SK-N-MC (cell line): Measurements from ENCODE around the gene FAM81A.

Experiments
- EZH2 ChIP-seq: fragments of 200-600 bp; sonication (generic); IDR thresholded peaks from one replicate; pipeline ENCODE4 v1.6.1; 2017; ENCODE audit warnings: antibody characterized with exemption
- FOXP2 ChIP-seq: optimal IDR thresholded peaks from 2 replicates; pipeline ENCODE3; 2011; ENCODE audit warnings: mild to moderate bottlenecking, moderate library complexity; ENCODE audit not compliant: insufficient read depth; ENCODE audit errors: extremely low read length, control extremely low read depth
- POLR2AphosphoS5 ChIP-seq: IDR thresholded peaks from 2 replicates; pipeline ENCODE4 v1.6.1; 2012; ENCODE audit warnings: mild to moderate bottlenecking, low read depth, low read length, borderline replicate concordance

DNA sequence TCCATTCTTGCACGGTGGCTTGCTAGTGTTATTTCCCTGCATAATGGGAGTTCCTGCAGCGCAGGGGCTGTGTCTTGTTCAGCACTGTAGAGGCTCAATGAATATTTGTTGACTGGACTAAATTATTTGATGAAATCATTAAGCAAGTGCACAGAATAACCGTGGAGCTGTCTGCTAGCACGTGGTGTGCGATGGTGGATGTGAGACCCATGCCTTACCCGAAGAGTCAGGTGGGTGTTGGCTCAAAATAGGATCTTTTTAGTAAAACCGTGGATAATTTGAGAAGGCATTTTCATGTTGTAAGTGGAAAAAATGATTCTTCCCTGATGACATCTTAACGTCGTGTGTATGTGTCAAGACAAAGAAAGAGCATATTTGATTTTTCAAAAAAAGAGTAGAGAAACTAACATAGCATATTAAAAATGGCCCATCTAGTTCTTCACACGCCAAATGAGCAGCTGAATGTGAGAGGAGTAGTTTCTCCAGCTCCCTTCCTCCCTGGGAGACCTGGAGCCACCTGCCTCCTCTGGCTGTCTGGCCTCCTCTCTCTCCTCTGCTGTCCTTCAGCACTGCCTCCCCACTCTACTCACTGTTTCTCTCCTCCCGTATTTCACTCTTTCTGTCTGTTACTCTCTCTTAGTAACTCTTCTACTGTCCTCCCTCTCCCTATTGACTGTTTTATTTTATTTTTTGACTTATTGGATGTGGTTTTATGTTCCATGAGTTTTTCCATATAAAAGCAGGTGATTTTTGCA is 6.3 kb downstream of the FAM81A start:
- TF ChIP-seq EZH2 (no peak), POLR2AphosphoS5 (no peak), FOXP2 (no peak)
